Thyroid gland (tissue), 4 donors: ENCODE results near the gene PDLIM4. TPM values are rescaled to one million over a fixed set of nuclear protein-coding genes. Genes with fewer than 3 reads are reported as not detected.

Source experiments
- DNase-seq, 2 donors: peaks; one replicate each; pipeline ENCODE4 v3.0.0-alpha.2; 2019
- H3K27ac ChIP-seq, 3 donors: fragments of 200-600 bp; sonication (generic); 1 replicate in 2 of 3; 2 replicates in 1 of 3; pipeline ENCODE4 v1.5.1; 2016 to 2019; ENCODE audit warnings: mild to moderate bottlenecking in 1 of 3, moderate library complexity in 1 of 3
- H3K27me3 ChIP-seq: fragments of 200-600 bp; sonication (generic); one replicate; pipeline ENCODE4 v1.5.1; 2019
- H3K36me3 ChIP-seq, 2 donors: fragments of 200-600 bp; sonication (generic); one replicate each; pipeline ENCODE4 v1.5.1; 2016 to 2019
- H3K4me1 ChIP-seq, 2 donors: fragments of 200-600 bp; sonication (generic); one replicate each; pipeline ENCODE4 v1.5.1; 2017 to 2019
- H3K4me3 ChIP-seq, 3 donors: fragments of 200-600 bp; sonication (generic); replicated peaks in 1 of 3; 1 replicate in 2 of 3; 2 replicates in 1 of 3; pipeline ENCODE4 v1.5.1; 2016; ENCODE audit warnings: mild to moderate bottlenecking in 1 of 3
- H3K9me3 ChIP-seq: fragments of 200-600 bp; sonication (generic); one replicate; pipeline ENCODE4 v1.5.1; 2017
- POLR2A ChIP-seq, 2 donors: fragments of 450-650 bp; IDR thresholded peaks; one replicate each; pipeline ENCODE4 v1.6.1; 2017; ENCODE audit warnings: antibody characterized with exemption in 2 of 2, mild to moderate bottlenecking in 2 of 2, moderate library complexity in 1 of 2
- WGBS, 2 donors: methylation state at CpG; one replicate each; pipeline ENCODE4 v1.1.5; 2017; 5-methylcytosine and 5-hydroxymethylcytosine counted together
- intact Hi-C: fragments of 100-400 bp; cut with DNase I; formaldehyde crosslinking; loops from one replicate; pipeline ENCODE4 v1.15.1; 2023
- total RNA-seq, 4 donors: library from RNA; depleted of rRNA; stranded (reverse); fragments of >200 nt; gene quantifications; one replicate each; pipeline ENCODE4 v1.2.3, GENCODE V29; 2016
- TF ChIP-seq, protein P1 (sequence below), 6 experiments: fragments of 200-600 bp in 3 of 6; fragments of 450-650 bp in 3 of 6; sonication (generic) in 3 of 6; IDR thresholded peaks; one replicate each; pipeline ENCODE4 v1.5.1; 2016 to 2019; ENCODE audit warnings: antibody characterized with exemption in 6 of 6, mild to moderate bottlenecking in 2 of 6, inconsistent platforms in 1 of 6, moderate library complexity in 1 of 6

Gene PDLIM4
- total RNA-seq, 4 donors from 2014 or later = 6.0 to 25.4 (median 13.3) TPM

DNA sequence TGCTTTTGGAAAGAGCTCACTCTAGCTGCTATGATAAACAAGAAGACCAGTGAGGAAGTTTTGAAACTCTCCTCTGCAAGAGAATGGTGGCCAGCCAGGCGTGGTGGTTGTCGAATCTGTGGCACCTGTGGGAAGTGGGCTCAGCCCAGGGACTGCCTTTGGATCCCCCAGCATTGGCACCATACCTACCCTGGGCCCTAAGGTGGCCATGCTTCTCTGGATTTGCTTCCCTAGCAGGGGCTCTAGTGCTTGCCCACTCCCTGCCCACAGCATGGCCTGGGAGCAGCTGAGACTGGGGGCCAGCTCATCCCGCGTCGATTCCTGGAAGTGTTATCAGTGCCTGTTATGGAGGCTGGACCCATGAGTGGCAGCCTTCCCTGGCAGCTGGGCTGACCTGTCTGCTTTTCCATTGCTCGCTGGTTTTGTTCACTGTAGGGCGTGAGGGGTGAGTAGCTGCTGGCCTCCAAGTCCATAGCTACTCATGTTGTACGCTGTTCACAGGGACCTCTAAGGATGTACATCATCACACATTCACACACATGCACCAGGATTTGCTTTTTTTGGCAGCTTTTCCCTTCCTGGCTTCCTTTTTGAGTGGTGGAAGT, 39.0 kb downstream of the PDLIM4 start:
- no peak for DNase-seq
- TF ChIP-seq, protein P1, sequence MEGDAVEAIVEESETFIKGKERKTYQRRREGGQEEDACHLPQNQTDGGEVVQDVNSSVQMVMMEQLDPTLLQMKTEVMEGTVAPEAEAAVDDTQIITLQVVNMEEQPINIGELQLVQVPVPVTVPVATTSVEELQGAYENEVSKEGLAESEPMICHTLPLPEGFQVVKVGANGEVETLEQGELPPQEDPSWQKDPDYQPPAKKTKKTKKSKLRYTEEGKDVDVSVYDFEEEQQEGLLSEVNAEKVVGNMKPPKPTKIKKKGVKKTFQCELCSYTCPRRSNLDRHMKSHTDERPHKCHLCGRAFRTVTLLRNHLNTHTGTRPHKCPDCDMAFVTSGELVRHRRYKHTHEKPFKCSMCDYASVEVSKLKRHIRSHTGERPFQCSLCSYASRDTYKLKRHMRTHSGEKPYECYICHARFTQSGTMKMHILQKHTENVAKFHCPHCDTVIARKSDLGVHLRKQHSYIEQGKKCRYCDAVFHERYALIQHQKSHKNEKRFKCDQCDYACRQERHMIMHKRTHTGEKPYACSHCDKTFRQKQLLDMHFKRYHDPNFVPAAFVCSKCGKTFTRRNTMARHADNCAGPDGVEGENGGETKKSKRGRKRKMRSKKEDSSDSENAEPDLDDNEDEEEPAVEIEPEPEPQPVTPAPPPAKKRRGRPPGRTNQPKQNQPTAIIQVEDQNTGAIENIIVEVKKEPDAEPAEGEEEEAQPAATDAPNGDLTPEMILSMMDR (IDR thresholded peaks at IDR 0.05) = no peak
- TF ChIP-seq POLR2A (IDR thresholded peaks at IDR 0.05) = no peak
- H3K4me3 ChIP-seq = no peak overlapping the region
- WGBS, 2 donors = 75 to 81% methylated on average over 8 of the region's 8 CpGs
- H3K9me3 ChIP-seq = no peaks in the 10 kb centered on the region
- H3K27me3 ChIP-seq = no peaks in the 10 kb centered on the region
- intact Hi-C loops = loop anchor here (5.0 to 10.0 kb wide), 2 partner anchors 39 to 68 kb away; partner anchors contain the start of genes PDLIM4 and SLC22A5
- peak overlapping the region in 1 of 3 donors; percentile 11 for H3K27ac ChIP-seq
- peaks cover 12 to 20% of the 10 kb centered on the region in 2 donors for H3K4me1 ChIP-seq
- H3K36me3 ChIP-seq = no peaks in the 10 kb centered on the region

DNA sequence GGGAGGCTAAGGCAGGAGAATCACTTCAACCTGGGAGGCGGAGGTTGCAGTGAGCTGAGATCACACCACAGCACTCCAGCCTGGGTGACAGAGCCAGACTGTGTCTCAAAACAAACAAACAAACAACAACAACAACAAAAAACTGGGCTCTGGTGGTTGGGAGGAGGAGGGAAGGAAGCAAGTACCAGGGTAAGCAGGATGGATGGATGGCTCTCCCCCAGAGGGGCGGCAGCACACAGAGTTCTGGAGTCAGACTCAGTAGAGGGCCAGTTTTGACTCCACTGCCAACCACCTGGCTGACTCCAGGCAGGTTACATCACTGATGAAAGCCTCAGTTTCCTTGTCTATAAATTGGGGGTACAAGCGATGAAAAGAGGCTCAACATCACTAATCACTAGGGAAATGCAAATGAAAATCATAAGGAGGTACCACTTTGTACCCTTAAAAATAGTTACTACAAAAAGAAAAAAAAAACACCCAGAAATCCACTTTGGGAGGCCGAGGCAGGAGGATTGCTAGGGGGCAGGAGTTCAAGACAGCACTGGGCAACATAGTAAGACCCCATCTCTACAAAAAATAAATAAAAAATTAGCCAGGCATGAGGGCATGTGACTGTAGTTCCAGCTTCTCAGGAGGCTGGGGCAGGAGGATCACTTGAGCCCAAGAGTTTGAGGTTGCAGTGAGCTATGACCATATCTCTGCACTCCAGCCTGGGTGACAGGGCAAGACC, 39.9 kb downstream of the PDLIM4 start:
- WGBS, 2 donors = 91 to 100% methylated on average over 4 of the region's 4 CpGs
- TF ChIP-seq, protein P1 (IDR thresholded peaks at IDR 0.05) = no peak
- TF ChIP-seq POLR2A (IDR thresholded peaks at IDR 0.05) = no peak
- Histone ChIP-seq H3K36me3 (no peaks in the 10 kb centered on the region), H3K4me3 (no peak overlapping the region), H3K27me3 (no peaks in the 10 kb centered on the region), H3K4me1 (peaks cover 12 to 20% of the 10 kb centered on the region in 2 donors), H3K27ac (no peak overlapping the region), H3K9me3 (no peaks in the 10 kb centered on the region)
- DNase-seq = no peak
- intact Hi-C loops = loop anchor here (5.0 to 10.0 kb wide), 2 partner anchors 40 to 67 kb away; partner anchors contain the start of genes PDLIM4 and SLC22A5

DNA sequence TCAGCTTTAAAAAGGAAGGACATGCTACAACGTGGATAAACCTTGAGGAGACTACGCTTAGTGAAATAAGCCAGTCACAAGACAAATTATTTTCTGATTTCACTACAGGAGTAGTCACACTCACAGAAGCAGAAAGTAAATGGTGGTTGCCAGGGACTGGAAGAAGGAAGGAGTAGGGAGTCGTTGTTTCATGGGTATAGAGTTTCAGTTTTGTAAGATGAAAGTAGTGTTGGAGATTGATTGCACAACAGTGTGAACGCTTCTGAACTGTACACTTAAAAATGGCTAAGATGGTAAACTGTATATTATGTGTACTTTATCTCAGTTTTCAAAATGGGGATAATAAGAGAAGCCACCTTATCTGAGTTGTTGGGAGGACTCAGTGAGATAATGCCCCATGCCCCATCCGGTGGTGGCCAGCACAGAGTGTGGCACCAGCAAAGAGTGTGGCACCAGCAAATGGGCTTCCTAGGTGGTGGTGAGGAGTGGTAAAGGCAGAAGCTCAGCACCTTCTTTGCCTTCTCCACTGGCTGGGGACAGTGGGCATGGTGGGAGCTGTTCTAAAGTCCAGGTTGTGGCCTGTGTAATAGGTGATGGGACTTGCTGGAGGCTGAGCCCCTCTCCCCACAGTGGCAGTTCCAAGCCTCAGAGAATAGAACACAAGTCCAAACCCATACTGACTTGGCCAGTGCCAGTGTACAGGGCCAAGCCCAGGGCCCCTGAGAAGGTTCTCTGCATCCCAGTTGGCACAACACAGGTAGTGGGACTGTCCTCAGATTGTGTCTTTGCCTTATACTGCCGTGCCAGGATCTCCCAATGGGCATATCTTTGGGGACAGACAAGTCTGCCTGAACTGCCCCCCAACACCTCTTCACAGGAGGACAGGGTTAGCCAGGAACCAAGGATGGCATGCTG, 41.1 kb downstream of the PDLIM4 start:
- H3K4me1 ChIP-seq = peaks cover 6 to 14% of the 10 kb centered on the region in 2 donors
- no peaks in the 10 kb centered on the region for H3K27me3 ChIP-seq
- no peaks in the 10 kb centered on the region for H3K36me3 ChIP-seq
- no peak overlapping the region for H3K27ac ChIP-seq
- no peak for TF ChIP-seq POLR2A (IDR thresholded peaks at IDR 0.05)
- TF ChIP-seq, protein P1 (IDR thresholded peaks at IDR 0.05) = no peak
- no peak for DNase-seq
- no peak overlapping the region for H3K4me3 ChIP-seq
- intact Hi-C loops = loop anchor here (5.0 to 10.0 kb wide), 2 partner anchors 41 to 66 kb away; partner anchors contain the start of genes PDLIM4 and SLC22A5
- H3K9me3 ChIP-seq = no peaks in the 10 kb centered on the region
- 75 to 84% methylated on average over 6 of the region's 6 CpGs for WGBS, 2 donors

DNA sequence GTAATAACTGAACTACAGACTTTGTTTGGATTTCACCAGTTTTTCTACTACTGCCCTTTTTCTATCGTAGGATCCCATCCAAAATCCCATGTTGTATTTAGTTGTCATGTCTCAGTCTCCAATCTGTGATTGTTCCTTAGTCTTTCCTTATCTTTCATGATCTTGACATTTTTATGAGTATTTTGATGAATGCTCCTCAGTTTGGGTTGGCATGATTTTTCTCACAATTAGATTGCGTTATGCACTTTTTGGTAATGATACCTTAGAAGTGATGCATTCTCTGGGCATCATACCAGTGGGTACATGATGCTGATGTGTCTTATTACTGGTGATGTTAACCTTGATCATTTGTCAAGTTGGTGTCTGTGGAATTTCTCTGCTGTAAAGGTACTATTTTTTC, 42.4 kb downstream of the PDLIM4 start:
- Histone ChIP-seq H3K27ac (no peak overlapping the region), H3K36me3 (no peaks in the 10 kb centered on the region), H3K27me3 (no peaks in the 10 kb centered on the region), H3K4me1 (peaks cover 1 to 9% of the 10 kb centered on the region in 2 donors), H3K9me3 (no peaks in the 10 kb centered on the region), H3K4me3 (no peak overlapping the region)
- TF ChIP-seq, protein P1 (IDR thresholded peaks at IDR 0.05) = no peak
- no peak for TF ChIP-seq POLR2A (IDR thresholded peaks at IDR 0.05)
- DNase-seq = no peak
- 88 to 89% methylated on average over 2 of the region's 2 CpGs for WGBS, 2 donors
- intact Hi-C loops = loop anchor here (5.0 to 10.0 kb wide), 2 partner anchors 43 to 65 kb away; partner anchors contain the start of genes PDLIM4 and SLC22A5
